GM23338 (cell line): ENCODE results near the gene GPR32. TPM values are rescaled to one million over a fixed set of nuclear protein-coding genes. Genes with fewer than 3 reads are reported as not detected.
A peak's percentile ranks its signal among the peaks of the same experiment; 100 is the strongest.

ENCODE experiments used
- ATAC-seq: fragments of 200-7000 bp; cut with Tn5 transposase; 3 replicates; pipeline ENCODE4 v1.9.1; 2020
- DNase-seq: peaks from one replicate; pipeline ENCODE4 v3.0.0-alpha.2; 2015; ENCODE audit warnings: low spot score
- H2AFZ ChIP-seq: fragments of 200-600 bp; sonication (generic); 2 replicates; pipeline ENCODE4 v1.8.0; 2016; ENCODE audit warnings: antibody characterized with exemption, mild to moderate bottlenecking, moderate library complexity
- H3F3A ChIP-seq: fragments of 200-600 bp; sonication (generic); replicated peaks from 2 replicates; pipeline ENCODE4 v1.8.0; 2017; ENCODE audit warnings: antibody characterized with exemption, mixed run types, low read depth
- H3K27ac ChIP-seq: fragments of 200-600 bp; sonication (generic); 2 replicates; pipeline ENCODE4 v1.6.1; 2016; ENCODE audit warnings: low read depth
- H3K27me3 ChIP-seq: fragments of 200-600 bp; sonication (generic); 2 replicates; pipeline ENCODE4 v1.8.0; 2016; ENCODE audit warnings: mild to moderate bottlenecking, mixed run types, moderate library complexity; ENCODE audit not compliant: insufficient read depth
- H3K36me3 ChIP-seq: fragments of 200-600 bp; sonication (generic); 2 replicates; pipeline ENCODE4 v1.8.0; 2016; ENCODE audit warnings: mild to moderate bottlenecking; ENCODE audit not compliant: insufficient read depth
- H3K4me1 ChIP-seq: fragments of 200-600 bp; sonication (generic); 2 replicates; pipeline ENCODE4 v1.8.0; 2016; ENCODE audit warnings: mild to moderate bottlenecking, moderate library complexity; ENCODE audit not compliant: insufficient read depth
- H3K4me2 ChIP-seq: fragments of 200-600 bp; sonication (generic); 2 replicates; pipeline ENCODE4 v1.7.1; 2017; ENCODE audit warnings: mixed run types
- H3K4me3 ChIP-seq: fragments of 200-600 bp; sonication (generic); 2 replicates; pipeline ENCODE4 v1.6.1; 2016; ENCODE audit warnings: mixed run types
- H3K79me2 ChIP-seq: fragments of 200-600 bp; sonication (generic); replicated peaks from 2 replicates; pipeline ENCODE4 v1.8.0; 2017; ENCODE audit warnings: mild to moderate bottlenecking; ENCODE audit not compliant: insufficient read depth
- H3K9me2 ChIP-seq: fragments of 200-600 bp; sonication (generic); 2 replicates; pipeline ENCODE4 v1.8.0; 2017; ENCODE audit not compliant: insufficient read depth
- H4K20me1 ChIP-seq: fragments of 200-600 bp; sonication (generic); replicated peaks from 2 replicates; pipeline ENCODE4 v1.8.0; 2017; ENCODE audit warnings: mild to moderate bottlenecking; ENCODE audit not compliant: insufficient read depth
- H3K27ac Mint-ChIP-seq: 2 replicates; pipeline ENCODE4 v1.8.0; 2020; ENCODE audit warnings: inconsistent platforms, mild to moderate bottlenecking, moderate library complexity, mixed read lengths
- H3K27me3 Mint-ChIP-seq: 3 replicates; pipeline ENCODE4 v1.8.0; 2022; ENCODE audit warnings: low read depth, mild to moderate bottlenecking, moderate library complexity, mixed read lengths, inconsistent platforms; ENCODE audit not compliant: insufficient read depth, poor library complexity
- H3K36me3 Mint-ChIP-seq: 3 replicates; pipeline ENCODE4 v1.8.0; 2021; ENCODE audit warnings: low read depth, mild to moderate bottlenecking, inconsistent platforms, moderate library complexity, mixed read lengths
- H3K4me1 Mint-ChIP-seq: 3 replicates; pipeline ENCODE4 v1.8.0; 2020; ENCODE audit warnings: mild to moderate bottlenecking, inconsistent platforms, mixed read lengths
- H3K4me3 Mint-ChIP-seq: 3 replicates; pipeline ENCODE4 v1.8.0; 2021; ENCODE audit warnings: moderate library complexity, mild to moderate bottlenecking, inconsistent platforms, mixed read lengths
- H3K9me3 Mint-ChIP-seq: 3 replicates; pipeline ENCODE4 v1.8.0; 2020; ENCODE audit warnings: moderate library complexity, mild to moderate bottlenecking, inconsistent platforms, mixed read lengths
- CREB1 ChIP-seq: fragments of 250-450 bp; sonication (Bioruptor Pico); IDR thresholded peaks from 2 replicates; pipeline ENCODE4 v1.5.0; 2020; ENCODE audit warnings: low read depth, mild to moderate bottlenecking, moderate library complexity
- NANOG ChIP-seq: IDR thresholded peaks from 2 replicates; pipeline ENCODE4 v1.6.1; 2016; ENCODE audit warnings: antibody characterized with exemption, borderline replicate concordance
- POLR2AphosphoS5 ChIP-seq: IDR thresholded peaks from 2 replicates; pipeline ENCODE4 v1.6.1; 2016; ENCODE audit warnings: antibody characterized with exemption, low read depth
- REST ChIP-seq: IDR thresholded peaks from one replicate; pipeline ENCODE4 v1.6.1; 2018; ENCODE audit warnings: antibody characterized with exemption; ENCODE audit not compliant: unreplicated experiment
- STAT1 ChIP-seq: IDR thresholded peaks from one replicate; pipeline ENCODE4 v1.6.1; 2016; ENCODE audit warnings: antibody characterized with exemption; ENCODE audit not compliant: unreplicated experiment
- polyA plus RNA-seq: library from polyadenylated mRNA; unstranded; fragments of >200 nt; fragmentation: Nextera tagmentation; extraction: Ambion mirVana; gene quantifications from 2 replicates; pipeline ENCODE4 v1.2.1, GENCODE V29; 2016
- total RNA-seq: library from RNA; depleted of rRNA; stranded (reverse); fragments of >200 nt; shearing (Covaris generic); gene quantifications from 2 replicates; pipeline ENCODE4 v1.2.3, GENCODE V29; 2014

Gene GPR32
- total and polyA plus RNA-seq, 2 experiments from 2014 or later = not detected

GRCh38 chr19:50797429-50797780, 27.1 kb downstream of the GPR32 start:
- TF ChIP-seq STAT1 = no peak
- no peak for TF ChIP-seq NANOG
- peak; percentile 20; the same call in 1 of the 2 replicates for TF ChIP-seq POLR2AphosphoS5
- no peak for TF ChIP-seq CREB1 (CRISPR knock-in tag)
- ATAC-seq = no peak
- H3K4me2 ChIP-seq = no peak overlapping the region
- H3K27ac Mint-ChIP-seq = no peak overlapping the region
- peak overlapping the region; percentile 90; the same call in 1 of the 2 replicates for H3K27ac ChIP-seq
- peaks cover 12% of the 10 kb centered on the region for H3K4me1 ChIP-seq
- peaks cover 64% of the 10 kb centered on the region for H3K36me3 Mint-ChIP-seq
- H3K36me3 ChIP-seq = peaks cover 27% of the 10 kb centered on the region
- peaks cover 35% of the 10 kb centered on the region for H3K27me3 Mint-ChIP-seq
- peaks cover 62% of the 10 kb centered on the region for H3F3A ChIP-seq
- H3K9me2 ChIP-seq = no peaks in the 10 kb centered on the region
- DNase-seq = no peak
- H3K9me3 Mint-ChIP-seq = no peaks in the 10 kb centered on the region; the same call in 1 of the 3 replicates
- H3K4me1 Mint-ChIP-seq = peaks cover 20% of the 10 kb centered on the region
- no peak overlapping the region for H2AFZ ChIP-seq
- no peak overlapping the region for H3K4me3 Mint-ChIP-seq
- H3K27me3 ChIP-seq = no peaks in the 10 kb centered on the region
- no peak overlapping the region for H3K4me3 ChIP-seq
- peaks cover 66% of the 10 kb centered on the region for H4K20me1 ChIP-seq
- peaks cover 32% of the 10 kb centered on the region for H3K79me2 ChIP-seq

- ATAC-seq (no peak), DNase-seq (no peak)
- peaks cover 70% of the 10 kb centered on the region for H3K36me3 Mint-ChIP-seq
Measured at GRCh38 chr19:50797781-50798658, 27.8 kb downstream of the GPR32 start.

More at GRCh38 chr19:50797781-50798658, 27.8 kb downstream of the GPR32 start:
- Histone ChIP-seq H3K4me1 (peaks cover 18% of the 10 kb centered on the region), H3K4me2 (no peak overlapping the region), H2AFZ (no peak overlapping the region), H3K27me3 (no peaks in the 10 kb centered on the region), H3K36me3 (peaks cover 30% of the 10 kb centered on the region), H3K4me3 (no peak overlapping the region), H4K20me1 (peaks cover 71% of the 10 kb centered on the region), H3F3A (peaks cover 68% of the 10 kb centered on the region), H3K9me2 (no peaks in the 10 kb centered on the region), H3K27ac (no peak overlapping the region), H3K79me2 (peaks cover 38% of the 10 kb centered on the region)
- TF ChIP-seq NANOG = no peak
- peak; percentile 49 for TF ChIP-seq REST
- peak overlapping the region; percentile 59; the same call in 1 of the 2 replicates for H3K27ac Mint-ChIP-seq
- H3K4me3 Mint-ChIP-seq = no peak overlapping the region
- H3K4me1 Mint-ChIP-seq = peaks cover 25% of the 10 kb centered on the region
- peaks cover 2% of the 10 kb centered on the region; the same call in 1 of the 3 replicates for H3K9me3 Mint-ChIP-seq
- peaks cover 35% of the 10 kb centered on the region for H3K27me3 Mint-ChIP-seq
